Measurements from ENCODE around the gene PICK1. TPM values are rescaled to one million over a fixed set of nuclear protein-coding genes. Genes with fewer than 3 reads are reported as not detected.

Gene PICK1
- total RNA-seq, 1 donor: 6.5 TPM

DNA sequence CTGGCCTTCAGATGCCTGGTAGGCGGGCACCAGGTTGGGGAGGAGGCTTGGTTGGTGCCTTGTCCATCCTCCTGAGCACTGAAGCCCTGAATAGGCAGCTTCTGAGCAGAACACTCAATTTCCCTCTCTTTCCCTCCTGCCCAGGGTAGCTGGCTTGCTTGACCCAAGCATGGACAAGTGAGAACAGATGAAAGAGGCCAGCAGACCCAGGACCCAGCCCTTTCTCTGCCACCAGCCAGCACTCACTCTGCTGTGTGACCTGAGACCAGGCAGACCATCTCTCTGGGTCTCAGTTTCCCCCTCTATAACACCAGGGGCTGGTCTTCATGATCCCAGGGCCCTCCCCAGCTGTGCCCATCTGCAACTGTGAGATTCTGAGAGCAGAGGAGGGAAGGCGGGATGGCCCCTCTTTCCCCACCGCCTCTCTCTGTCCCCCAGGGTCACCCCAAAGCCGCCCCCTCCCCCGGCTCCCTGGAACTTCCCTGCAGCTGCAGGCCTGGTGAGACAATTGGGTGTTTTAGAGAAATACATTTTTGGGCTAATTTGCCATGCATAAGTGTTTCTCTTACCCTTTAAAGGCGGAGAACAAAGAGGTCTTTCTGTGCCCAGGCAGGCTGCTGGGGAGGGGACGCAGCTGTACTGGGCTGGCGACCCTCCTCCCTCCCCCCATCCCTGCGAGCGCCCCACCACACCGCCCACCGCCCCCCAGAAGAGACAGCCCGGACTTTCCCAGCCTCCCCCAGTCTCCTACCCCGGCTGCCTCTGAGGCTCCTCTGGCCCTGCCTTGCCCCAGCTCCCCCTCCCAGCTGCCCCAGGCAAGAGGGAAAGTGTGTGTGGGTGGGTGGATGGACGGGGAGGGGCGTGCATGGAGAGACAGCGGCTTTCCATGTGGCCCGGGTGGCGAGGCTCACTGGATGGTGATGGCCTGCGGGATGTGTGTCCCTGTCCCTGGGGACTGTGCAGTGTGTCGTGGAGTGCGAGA is 30.8 kb upstream of the PICK1 start:
- no peak for DNase-seq (ENCODE audit: low read depth)
- no peak overlapping the region for H3K4me3 ChIP-seq (ENCODE audit: low read depth, low read length)
- TF ChIP-seq, protein P1, sequence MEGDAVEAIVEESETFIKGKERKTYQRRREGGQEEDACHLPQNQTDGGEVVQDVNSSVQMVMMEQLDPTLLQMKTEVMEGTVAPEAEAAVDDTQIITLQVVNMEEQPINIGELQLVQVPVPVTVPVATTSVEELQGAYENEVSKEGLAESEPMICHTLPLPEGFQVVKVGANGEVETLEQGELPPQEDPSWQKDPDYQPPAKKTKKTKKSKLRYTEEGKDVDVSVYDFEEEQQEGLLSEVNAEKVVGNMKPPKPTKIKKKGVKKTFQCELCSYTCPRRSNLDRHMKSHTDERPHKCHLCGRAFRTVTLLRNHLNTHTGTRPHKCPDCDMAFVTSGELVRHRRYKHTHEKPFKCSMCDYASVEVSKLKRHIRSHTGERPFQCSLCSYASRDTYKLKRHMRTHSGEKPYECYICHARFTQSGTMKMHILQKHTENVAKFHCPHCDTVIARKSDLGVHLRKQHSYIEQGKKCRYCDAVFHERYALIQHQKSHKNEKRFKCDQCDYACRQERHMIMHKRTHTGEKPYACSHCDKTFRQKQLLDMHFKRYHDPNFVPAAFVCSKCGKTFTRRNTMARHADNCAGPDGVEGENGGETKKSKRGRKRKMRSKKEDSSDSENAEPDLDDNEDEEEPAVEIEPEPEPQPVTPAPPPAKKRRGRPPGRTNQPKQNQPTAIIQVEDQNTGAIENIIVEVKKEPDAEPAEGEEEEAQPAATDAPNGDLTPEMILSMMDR (IDR thresholded peaks at IDR 0.05; ENCODE audit: insufficient read depth, low read length): no peak

DNA sequence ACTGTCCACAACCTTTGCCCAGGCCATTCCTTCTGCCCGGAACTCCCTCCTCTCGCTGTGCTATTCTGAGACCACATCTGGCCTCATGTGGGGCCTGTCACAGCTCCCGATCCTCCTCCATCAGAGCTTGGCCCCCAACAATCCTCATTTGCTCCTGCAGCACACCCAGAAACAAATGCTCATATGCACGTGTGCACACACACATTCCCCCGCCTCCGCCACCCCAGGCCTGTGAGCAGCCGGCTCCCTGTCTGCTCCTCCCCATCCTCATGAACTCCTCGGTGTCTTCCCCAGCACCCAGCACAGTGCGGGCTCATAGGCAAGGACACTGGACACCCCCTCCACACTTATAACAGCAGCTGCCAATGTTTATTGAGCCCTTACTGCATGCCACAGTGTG is 29.7 kb upstream of the PICK1 start:
- TF ChIP-seq, protein P1 (IDR thresholded peaks at IDR 0.05; ENCODE audit: insufficient read depth, low read length): no peak
- DNase-seq (ENCODE audit: low read depth): no peak
- no peak overlapping the region for H3K4me3 ChIP-seq (ENCODE audit: low read depth, low read length)

DNA sequence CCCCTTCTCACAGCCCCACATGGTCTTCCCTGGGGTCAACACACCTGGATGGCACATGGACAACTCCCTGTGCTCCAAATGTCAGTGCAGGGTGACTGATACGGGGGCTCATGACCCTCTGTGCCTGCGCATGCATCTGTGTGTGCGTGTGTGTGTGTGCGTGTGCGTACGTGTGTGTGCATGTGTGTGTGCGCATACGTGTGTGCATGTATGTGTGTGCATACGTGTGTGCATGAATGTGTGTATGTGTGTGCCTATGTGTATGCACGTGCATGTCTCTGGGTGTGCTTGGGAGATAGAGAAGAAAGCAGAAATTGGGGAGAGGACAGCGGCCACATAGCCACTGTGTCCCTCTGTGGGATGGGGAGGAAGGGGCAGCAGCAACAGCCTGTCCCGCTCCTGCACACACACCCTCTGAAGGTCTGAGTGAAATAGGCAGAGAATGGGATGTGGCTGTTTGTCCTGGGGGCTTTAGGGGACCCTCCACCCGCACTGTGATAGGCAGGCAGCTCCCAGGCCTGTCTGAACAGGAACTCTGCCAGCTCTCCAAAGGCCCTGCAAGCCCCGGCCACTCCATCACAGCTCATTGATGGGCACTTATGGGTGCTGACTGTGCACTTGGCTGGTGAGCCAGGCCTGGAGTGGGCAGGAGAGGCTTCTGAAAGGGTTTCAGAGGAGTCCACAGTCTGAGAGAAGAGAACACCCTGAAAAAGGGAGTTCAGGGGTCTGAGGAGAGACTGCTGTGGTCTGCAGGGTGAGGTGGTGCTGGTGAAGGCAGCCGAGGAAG is 28.7 kb upstream of the PICK1 start:
- DNase-seq (ENCODE audit: low read depth): no peak
- no peak overlapping the region for H3K4me3 ChIP-seq (ENCODE audit: low read depth, low read length)
- TF ChIP-seq, protein P1 (IDR thresholded peaks at IDR 0.05; ENCODE audit: insufficient read depth, low read length): no peak

DNA sequence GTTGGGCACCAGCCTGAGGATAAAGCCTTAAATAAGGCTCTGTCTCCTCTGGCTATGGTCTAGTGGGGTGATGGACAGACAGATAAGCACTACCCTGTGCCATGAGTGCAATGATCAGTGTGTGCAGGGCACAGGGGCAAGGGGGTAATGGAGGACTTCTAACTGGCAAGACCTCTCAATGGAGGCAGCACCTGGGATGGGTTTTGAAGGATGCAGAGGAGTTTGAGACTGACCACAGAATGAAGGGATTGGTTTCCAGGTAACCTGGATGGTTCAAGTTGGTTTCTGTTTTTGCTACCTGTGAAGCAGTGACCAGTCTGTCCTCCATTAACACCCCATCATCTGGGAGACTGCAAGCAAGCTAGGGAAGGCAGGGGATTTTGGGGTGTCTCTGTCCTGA is 27.8 kb upstream of the PICK1 start:
- DNase-seq (ENCODE audit: low read depth): no peak
- no peak overlapping the region for H3K4me3 ChIP-seq (ENCODE audit: low read depth, low read length)
- TF ChIP-seq, protein P1 (IDR thresholded peaks at IDR 0.05; ENCODE audit: insufficient read depth, low read length): no peak

DNA sequence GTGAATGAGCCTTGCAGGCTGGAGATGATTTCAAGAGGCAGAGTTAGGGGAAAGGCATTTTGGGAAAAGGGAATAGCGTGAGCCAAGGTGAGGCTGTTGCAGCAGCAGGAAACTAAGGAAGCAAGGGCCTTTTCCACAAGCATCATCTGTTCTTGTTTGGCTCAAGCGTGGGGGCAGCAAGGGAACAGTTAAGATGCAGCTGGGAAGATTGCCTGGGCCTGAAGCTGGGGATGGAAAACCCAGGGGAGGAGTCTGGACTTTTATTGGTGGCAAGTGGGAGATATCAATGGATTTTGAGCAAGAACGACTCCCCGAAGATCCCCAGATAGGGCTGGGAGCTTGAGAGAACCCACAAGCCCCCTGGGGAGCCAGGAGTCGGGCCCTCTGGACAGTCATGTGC is 27.3 kb upstream of the PICK1 start:
- TF ChIP-seq, protein P1 (IDR thresholded peaks at IDR 0.05; ENCODE audit: insufficient read depth, low read length): no peak
- DNase-seq (ENCODE audit: low read depth): no peak
- no peak overlapping the region for H3K4me3 ChIP-seq (ENCODE audit: low read depth, low read length)

DNA sequence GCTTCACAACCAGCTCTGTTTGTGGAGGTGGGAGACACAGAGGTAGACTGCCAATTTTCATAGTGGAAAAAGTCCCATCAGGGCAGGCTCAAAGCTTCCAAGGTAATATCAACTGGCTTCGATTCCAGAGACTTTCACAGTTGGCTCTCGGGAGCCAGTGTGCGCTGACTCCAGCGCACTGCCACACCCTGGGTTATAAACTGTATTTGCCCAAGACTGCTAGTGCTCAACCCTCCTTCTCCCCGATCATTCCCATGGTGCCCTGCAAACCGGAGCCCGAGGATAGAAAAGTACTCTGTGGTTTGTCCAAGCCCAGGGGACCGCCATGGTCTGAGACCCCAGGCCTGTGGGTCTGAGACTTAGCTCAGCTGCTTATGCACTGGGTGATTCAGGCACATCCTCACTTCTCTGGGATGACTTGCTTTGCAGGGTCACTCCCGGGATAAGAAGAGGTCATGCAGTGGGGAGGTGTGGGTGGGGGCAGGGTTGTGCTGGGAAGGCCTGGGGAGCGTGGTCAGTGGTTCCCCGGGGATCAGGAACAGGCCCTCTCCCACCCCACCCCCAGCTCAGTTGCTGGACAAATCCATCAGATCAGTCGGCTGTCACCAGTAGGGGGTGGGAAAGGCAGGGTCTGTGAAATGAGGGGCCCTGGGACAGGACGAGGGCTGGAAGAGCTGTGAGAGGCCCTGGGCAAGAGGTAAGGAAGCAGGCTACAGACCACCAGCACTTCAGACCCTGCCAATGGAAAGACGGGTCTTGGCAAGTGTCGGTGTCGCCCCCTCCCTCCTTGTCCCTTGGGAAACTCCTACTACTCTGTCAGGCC is 26.7 kb upstream of the PICK1 start:
- DNase-seq (ENCODE audit: low read depth): no peak
- no peak overlapping the region for H3K4me3 ChIP-seq (ENCODE audit: low read depth, low read length)
- TF ChIP-seq, protein P1 (IDR thresholded peaks at IDR 0.05; ENCODE audit: insufficient read depth, low read length): no peak

All from fibroblast of the aortic adventitia (primary cell).